HK-2 (cell line): ENCODE data around the gene NCKAP5.
"Not testable (repeated sequence)": the region's sequence is repeated elsewhere in the genome, so short reads cannot be mapped to it uniquely, and the experiment has no call there.

Source experiments
- DNase-seq: peaks from one replicate; pipeline ENCODE4 v3.0.0-alpha.2; 2018; ENCODE audit not compliant: unreplicated experiment

Gene NCKAP5

DNA sequence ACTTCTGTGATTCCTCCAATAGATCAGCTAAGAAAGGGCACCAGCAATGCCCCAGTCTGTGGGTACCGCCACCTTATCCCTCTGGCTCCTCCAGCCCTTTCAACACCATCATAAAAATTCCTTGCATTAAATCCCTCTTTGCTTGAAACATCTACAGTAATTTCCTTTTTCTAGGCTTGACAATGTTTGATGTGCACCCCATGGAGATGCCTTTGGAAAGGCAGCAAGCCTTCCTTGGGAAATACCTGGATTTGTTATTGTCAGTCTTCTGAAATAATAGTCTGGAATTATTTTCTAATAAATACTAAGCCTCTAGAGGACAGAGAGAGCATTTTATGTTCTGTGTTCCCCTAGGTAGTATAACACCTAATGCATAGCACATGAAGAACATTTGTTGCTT lies 46.1 kb downstream of the NCKAP5 start:
- DNase-seq = no peak

DNA sequence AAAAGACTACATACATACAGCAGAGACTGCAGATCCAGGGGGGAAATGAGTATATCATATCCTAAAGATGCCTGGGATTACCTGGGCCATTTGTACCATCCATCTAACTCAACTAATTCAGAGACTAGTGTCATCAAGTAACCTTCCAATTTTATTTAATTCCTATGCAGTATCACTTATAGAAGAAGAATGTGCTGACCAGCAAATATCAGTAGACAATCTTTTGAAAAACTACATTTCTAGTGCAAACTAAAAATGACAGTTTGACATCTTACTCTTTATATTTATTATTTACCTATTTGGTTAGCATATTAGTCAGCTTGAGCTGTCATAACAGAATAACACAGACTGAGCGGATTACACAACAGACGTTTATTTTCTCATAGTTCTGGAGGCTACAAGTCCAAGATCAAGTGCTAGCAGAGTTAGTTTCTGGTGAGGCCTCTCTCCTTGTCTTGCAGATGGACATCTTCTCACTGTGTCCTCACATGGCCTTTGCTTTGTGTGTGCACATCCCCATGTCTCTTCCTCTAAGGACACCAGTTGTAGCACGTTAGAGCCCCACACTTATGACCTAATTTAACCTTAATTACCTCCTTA lies 47.0 kb downstream of the NCKAP5 start:
- DNase-seq = no peak

DNA sequence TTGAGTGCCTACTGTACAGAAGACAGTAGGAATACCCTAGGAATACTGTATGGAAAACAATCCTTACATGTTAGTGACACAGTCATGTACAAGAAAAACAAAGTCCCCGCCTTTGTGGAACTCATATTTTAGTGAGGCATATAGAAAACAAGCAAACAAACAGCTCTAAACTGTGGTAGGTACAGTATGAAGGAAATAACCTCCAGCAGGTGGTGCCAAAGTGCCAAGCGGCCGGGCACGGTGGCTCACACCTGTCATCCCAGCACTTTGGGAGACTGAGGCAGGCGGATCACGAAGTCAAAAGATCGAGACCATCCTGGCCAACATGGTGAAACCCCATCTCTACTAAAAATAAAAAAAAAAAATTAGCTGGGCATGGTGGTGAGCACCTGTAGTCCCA lies 48.6 kb downstream of the NCKAP5 start:
- not testable (repeated sequence) for DNase-seq

DNA sequence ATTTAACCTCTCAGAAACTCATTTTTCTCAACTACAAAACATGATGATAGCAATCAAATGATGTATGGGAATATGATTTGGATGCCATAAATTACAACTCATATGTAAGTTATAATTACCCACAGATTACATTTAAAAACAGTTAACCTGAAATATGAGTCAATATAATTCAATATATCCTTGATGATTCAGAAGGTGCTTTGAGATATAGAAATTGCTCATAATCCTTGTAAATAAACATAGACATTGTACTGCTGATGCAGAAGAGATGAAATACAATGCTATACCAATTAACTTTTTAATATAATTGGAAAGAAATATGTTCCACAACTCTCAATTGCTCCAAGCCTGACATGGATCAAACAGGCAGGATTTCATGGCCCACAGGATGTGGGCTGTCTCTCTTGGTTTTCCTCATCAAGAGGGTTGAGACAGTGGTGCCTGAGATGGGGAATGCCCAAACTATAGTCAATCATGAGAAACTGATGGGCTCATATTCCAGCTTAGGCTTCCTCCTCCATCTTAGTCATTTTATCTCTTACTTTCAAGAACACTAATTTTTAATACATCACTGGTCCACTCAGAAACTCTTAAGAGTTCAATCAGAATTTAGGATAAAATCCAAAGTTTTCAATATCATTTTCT lies 49.4 kb downstream of the NCKAP5 start:
- no peak for DNase-seq

DNA sequence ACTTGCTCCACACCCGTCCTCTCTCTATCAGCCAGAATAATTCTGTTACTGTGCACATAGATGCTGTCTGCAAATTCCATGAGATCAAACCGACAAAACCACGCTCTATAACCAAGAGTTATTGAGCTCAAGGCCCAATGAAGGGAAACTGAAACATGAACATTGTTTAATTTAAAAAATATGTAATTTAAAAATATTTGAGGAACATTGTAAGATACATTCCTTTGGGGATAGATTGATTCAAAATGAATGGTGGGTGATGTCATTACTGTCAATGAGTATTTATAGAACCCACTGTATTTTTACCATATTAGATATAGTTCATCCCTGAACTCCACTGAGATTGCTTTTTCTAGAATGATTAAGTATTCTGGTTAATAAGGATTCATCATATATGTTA lies 50.4 kb downstream of the NCKAP5 start:
- DNase-seq = no peak

DNA sequence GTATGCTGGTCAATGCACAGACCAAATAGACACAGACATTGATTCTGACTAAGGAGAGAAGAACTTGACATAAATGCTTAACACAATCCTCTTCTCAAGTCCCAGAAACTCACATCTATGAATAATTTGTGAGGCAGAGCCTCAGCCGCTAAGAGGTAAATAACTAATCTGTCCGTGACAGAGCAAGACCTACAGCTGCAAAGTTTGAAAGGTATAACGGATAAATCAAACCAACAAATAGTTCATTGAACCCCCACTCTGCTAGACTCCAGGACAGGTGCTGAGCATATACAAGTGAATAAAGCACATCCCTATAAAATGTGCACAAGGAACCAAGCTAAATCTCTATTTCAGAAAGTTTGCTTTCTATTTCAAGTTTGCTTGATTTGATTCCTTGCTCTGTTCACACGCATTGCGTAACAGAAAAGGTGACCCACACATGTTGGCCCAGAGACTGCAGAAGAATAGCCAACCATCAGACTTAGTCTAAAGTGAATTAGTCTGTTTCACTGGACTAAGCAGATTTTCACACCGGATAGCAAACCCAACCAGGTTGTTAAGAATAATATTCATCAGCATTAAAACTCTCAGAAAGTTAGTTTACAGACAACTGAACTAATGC lies 51.7 kb downstream of the NCKAP5 start:
- DNase-seq = no peak

DNA sequence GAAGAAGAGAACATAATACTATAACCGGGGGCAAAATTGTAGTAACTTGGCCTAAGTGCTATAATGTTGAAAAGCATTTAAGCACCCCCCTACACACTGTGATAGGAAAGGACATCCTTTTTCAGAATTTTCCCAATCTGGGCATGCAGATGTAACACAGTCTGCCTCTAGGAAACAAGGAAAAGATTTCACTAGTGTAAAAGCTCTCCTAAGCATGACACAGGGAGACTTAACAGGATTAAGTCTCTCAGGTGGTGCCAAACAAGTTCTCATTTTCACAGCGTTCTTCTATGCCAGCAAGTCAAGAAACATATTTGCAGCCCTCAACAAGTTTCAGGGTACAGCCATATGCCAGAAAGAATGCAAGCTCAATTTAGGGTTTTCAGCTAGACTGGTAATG lies 53.0 kb downstream of the NCKAP5 start:
- DNase-seq = no peak

DNA sequence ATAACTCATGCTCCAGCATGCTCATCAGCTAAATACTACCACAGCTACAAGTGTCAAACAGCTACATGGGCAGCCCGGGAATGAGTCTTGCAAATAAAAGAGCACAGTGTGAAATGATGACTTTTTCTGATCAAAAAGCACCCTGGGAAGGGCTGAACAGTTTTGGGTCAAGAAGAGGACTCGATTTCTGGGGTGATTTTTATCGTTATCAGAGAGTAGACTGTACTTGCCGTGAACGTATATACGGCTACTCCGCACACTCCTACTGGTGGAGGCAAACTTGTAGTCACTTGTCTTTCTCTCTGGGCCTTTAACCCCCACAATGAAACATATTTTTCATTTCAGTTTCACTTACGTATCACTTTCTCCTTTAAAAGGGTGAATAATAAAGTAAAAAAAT lies 54.4 kb downstream of the NCKAP5 start:
- DNase-seq = no peak

DNA sequence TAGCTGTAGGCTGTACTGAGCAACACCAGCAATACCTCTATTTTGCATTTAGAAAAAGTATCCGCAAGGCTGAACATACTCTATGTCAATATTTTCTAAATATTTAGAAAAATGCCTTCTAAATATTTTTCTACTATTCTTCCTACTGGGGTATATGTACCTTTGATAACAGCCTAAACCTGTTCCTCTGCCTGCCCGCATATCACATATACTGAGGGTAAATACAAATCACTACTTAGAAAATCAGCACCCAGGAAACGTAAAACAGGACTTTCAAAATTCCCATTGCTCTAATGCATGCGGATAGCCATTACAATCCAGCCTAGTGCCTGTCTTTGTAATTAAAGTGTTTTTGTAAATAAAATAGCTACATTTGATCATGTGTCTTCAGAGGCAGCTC lies 56.1 kb downstream of the NCKAP5 start:
- DNase-seq = no peak

DNA sequence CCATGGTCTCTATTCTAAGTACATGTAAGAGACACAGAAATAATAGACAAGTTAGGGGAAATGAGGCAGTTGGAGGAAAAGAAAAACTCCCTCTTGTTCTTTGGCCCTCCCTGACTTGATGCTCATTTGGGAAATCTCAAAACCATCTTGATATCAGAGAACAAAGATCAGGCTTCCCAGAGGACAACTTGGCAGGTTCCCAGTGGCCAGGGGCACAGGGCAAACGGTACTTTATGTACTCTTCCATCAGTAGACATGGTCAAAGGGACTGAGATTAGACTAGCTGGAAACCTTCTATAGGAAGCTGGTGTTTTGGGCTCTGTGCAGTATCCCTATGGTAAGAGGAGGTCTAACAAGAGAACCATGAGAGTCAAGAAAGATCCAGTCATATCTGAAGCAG lies 56.6 kb downstream of the NCKAP5 start:
- no peak for DNase-seq

DNA sequence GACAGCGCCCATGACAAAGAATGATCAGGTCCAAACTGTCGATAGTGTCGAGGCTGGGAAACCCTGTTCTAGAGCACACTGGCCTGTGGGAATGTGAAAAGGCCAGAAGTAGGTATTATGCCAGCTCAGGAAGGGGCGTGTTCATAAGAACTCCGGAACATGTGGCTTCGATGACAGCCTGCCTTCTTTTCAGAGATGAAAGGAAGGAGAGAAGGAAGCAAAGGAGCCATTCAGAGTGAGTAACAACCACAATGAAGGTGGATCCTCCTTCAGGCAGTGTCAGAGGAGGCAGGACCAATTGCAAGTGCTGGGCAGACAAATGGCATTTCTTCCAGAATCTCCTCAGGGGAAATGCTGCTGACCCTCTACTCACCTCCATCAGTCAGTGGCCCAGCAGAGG lies 58.5 kb downstream of the NCKAP5 start:
- DNase-seq = no peak

DNA sequence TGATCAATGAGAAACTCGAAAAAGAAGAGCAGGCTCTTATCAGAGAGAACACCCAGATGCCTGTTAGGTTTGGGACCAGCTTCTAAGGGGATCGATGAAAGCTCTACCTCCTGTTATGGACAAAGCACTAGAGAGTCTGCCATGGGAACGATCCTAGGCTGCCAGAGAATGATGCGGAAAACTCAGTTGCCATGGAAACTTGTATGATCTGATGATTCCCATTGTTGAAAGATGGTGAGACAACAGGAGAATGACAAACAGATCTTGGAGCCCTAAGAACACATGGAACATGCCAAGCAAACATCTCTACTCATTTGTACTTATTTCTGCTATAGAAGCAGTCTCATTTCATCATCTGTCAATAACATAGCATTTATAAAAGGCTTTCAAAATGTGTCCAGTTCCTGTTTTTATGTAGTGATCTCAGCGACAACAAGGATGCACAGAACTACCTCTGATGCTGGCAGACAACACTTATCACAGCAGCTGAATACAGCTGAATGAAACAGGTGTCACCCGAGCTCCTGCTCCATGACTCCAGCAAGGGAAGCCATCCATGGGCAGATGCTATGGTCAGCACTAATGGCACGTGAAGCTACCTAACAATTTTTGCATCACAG lies 59.6 kb downstream of the NCKAP5 start:
- no peak for DNase-seq

DNA sequence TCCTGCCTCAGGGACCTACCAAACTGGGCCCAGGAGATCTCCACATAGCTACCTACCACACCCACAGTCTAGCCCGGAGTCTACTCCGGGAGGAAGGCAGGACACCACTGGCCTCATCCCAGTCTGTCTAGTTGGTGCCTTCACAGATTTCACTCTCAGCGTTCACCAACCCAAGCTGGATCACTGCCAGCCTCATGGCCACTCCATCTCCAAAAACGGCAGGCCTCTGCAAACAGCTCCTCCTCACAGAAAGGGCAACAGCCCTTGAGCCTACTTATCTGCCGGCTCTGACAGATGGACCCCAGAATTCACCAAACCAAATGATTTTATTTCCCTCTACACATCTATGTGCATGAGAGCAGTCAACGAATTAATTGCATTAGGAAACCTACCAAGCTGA lies 61.3 kb downstream of the NCKAP5 start:
- DNase-seq = no peak

DNA sequence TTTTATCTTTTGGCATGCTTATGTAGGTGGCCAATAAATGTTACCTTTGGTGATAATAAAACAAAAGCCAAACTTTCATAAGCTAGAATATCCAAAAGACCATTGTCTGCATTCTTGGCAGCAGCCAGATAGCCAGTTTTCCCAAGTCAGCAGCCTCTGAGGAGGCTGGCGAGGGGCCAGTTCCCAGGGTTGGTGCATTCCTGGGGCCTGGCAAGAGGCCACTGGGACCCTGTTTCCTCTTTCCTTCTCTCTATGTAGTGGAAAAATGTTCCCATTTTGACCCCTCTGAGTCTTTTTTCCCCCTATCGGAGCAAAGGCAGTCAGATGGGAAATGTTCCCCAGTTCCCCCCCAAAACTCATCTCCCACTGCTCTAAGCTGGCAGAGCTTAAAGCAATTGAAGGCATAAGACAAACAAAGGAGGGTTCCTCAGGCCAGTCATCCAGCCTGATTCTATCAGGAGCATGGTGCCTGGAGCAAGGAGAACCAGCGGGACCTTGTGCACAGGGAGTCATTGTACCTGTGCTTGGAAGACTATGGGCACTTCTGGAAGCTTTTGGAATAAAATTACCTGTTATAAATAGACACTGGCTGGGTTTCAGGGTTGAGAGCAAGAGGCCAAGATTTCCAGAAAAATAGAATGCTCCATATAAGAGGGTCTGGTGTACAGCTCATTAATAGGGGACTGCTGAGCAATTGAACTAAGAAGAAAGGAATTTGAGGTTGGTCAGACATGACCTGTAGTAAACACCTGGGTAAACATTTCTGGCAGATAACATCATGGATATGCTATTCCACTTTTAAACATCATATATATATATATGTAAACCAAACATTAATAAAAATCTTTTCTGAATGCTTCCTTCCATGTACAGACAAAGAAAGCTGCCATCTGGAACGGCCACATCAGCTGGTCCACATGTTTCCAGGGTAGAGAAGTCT lies 63.4 kb downstream of the NCKAP5 start:
- DNase-seq = peak; percentile 54

DNA sequence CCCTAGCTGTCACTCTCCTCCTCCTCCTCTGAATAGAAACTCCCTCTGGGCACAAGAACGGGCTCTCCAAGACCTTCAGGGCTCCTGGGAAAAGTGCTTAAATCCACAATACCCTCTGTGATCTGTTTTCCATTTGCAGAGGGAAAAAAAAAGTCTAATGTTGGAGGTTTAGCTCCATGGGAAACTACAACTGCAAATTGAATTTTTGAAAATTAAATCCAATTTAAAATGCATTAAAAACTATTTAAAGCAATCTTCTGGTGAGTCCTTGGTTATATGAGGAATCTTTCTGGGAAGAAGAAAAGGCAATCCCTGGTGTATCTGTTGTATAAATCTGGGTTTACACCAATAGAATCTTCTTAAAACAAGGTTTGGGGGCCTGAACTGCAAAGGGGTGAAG lies 64.3 kb downstream of the NCKAP5 start:
- DNase-seq = no peak

DNA sequence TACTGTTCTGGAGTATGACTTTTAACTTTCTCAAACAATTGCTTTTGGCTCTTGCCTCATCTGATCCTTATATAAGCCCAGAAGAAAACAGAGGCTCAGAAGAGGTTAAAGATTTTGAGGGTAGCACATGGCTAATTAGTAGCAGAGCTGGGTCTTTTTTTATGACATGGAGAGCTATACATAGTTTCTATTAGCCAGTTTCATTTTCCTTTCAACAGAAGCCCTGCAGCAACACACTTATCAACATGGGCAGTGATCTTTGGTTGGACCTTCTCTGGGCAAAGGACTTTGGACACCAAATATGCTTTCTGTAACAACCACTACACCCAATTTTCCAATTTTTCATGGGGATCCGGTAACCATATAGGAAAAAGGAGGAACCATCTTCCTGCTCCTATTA lies 64.9 kb downstream of the NCKAP5 start:
- DNase-seq = no peak

DNA sequence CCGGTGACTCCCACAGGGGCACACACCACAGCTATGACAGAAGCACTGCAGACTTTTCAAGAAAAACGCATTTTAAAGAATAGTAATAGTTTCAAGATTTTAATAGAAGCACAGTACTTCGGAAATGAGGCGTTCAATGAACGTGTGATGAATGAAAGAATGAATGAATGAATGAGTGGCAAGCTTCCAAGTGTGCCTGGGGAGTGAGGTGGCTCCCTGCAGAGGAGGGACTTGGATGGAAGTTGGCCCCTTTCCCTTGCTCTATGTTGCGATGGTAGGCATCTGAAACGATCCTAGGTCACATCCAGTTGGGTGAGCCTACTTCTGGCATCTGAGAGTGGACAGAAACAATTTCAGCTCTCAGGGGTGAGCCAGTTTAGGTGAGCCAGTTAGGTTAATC lies 65.6 kb downstream of the NCKAP5 start:
- DNase-seq = no peak

DNA sequence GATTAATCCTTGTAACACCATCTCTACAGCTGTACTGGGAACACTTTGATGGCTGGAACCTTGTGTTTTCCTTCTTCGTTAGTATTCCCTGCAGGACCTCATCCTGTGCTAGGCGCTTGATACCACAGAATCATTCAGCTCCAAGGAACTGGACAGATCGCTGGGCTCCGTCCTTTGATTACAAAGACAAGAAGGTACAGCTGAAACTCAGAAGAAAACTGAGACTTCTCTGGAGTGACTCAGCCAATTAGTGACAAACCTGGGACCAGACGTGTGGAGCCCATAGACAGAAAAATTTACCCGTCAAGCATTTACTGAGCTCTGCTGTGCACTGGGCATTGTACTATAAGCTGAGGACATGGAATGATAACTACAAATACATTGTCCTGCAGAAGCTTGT lies 67.3 kb downstream of the NCKAP5 start:
- DNase-seq = no peak

DNA sequence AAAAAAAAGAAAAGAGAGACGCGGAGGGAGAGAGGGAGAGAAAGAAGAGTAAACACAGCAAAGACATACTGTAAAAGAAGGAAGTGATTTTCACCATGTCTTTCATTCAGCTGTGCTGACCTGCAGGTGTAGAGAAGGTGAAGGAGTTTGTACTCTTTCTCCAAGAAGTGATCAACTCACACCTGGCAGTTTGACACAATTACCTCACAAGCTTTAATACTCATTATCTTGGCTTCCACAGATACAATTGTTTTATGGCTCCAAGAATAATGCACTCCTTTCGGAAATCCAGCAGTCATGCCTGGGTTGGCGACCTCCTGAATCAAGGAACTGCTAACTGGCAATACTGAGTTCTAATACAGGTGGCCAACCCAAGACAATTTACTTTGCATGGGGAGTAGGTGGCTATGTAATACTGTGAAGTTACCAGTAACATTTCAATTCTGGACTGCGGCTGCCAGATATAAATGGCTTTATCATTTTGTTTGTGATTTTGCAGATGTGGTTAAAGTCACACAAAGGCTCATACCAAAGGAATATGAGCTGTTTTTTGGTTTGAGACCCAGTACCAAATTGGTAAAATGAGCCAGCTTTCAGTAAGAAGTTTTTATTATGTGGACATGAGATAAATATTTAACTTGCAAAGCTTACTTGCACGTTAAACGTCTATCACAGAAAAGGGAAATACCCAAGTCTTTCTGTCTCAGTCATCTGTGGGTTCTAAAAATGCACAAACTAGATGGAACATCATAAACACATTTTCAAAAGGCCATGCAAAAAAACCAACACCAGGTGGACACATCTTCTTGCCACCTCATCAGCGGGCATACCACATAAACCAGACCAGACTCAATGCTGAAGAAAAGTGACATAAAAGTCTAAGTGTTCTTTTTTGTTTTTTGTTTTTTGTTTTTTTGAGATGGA lies 69.3 kb downstream of the NCKAP5 start:
- no peak for DNase-seq

DNA sequence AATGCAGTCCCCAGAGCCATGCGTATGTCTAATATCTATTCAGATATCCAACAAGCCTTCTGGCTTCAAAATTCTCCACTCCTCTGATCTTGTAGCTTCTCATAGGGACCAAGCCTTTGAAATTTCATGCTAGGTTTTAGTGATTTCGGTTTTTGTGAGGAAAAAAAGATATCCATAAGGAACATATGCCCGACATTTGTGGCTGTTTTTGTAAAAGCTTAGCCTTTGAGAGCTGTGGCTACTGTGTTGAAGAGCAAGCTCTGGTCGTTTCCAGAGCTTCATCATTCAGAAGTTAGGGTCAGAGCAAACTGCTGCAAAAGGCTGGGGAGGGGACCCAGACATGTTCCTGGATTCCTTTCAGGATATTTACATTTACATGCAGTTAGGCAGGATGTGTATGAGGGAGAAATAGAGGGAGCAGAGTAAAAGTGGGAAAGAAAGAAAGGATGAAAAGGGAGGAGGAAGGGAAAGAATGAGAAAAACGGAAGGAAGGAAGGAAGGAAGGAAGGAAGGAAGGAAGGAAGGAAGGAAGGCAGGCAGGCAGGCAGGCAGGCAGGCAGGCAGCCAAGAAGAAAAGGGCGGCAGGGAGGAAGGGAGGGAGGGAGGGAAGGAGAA lies 70.2 kb downstream of the NCKAP5 start:
- no peak for DNase-seq
